ENCODE data around the gene PIGQ.

PIGQ gene

GRCh38 chr16:556474-557173 lies 13.1 kb upstream of the PIGQ start:
- no peak for DNase-seq

DNA sequence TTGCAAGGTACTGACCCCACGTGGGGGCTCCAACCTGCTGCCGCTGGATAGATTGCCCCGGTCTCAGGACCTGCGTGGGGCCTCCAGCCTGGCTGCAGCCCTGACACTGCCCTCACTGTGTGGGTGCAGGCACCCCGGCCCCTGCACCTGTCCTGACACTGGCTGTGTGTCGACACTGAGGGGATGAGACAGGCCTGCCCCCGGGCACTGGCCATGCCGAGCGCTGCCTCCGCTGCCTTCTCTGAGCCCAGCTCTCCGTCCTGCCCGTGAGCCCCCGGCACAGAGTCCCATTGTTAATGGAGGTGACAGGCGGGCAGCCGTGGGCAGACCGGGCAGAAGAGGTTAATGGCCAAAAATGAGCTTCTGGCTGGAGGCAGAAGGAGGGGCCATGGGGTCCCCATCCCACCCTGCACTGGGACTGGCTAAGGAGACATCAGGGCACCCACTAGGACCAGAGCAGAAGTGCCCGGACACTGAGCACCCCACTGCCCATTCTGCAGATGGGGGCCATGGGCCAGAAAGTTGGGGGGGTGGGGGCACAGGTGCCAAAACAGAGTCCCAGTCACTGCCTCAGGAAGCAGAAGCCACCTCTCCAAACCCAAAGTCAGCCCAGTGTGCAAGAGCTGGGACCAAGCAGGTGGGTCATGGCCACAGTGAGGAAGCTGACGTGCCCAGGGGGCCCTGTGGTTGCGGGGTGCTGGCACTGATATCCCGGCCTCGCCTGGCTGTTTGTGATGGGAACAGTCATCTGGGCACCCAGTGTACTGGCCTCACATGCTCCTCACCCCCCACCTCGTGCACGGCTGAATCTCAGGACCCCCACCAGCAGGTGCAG lies 12.1 kb upstream of the PIGQ start:
- no peak for DNase-seq

DNA sequence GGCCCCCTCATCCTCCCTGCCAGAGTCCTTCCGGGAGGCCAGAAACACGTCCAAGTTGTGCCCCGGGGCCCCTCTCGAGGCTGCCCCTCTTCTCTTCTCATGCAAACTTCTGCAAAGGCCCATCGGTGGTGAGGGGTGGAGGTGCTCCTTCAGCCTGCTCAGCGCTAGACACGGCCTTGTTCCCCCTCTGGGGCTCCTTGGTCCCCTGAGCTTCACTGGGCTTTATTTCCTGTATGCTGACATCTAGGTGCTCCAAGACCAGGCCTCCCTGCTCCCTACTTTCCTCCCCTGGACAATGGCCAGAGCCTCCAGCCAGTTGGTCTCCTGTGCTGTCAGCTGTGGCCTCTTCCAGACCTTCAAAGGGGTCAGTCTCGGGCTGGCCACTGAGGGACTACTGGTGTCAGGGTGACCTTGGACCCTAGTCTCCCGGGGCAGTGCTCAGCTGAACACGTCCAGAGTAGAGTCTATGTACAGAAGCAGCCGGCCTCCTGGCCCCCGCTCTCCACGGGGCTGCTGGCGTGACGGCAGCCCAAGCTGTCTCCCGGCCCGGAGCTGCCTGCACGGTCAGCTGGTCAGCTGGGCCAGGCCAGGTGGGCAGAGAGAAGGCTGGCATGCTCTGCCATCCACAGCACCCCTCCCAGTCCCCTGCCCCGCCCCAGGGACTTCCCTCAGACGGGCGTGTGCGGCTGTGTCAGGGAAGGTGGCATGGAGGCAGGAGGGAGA lies 11.3 kb upstream of the PIGQ start:
- no peak for DNase-seq

GRCh38 chr16:559021-559380 lies 10.8 kb upstream of the PIGQ start:
- no peak for DNase-seq

- no peak for DNase-seq
Observed at GRCh38 chr16:559411-560203, 10.2 kb upstream of the PIGQ start.

DNA sequence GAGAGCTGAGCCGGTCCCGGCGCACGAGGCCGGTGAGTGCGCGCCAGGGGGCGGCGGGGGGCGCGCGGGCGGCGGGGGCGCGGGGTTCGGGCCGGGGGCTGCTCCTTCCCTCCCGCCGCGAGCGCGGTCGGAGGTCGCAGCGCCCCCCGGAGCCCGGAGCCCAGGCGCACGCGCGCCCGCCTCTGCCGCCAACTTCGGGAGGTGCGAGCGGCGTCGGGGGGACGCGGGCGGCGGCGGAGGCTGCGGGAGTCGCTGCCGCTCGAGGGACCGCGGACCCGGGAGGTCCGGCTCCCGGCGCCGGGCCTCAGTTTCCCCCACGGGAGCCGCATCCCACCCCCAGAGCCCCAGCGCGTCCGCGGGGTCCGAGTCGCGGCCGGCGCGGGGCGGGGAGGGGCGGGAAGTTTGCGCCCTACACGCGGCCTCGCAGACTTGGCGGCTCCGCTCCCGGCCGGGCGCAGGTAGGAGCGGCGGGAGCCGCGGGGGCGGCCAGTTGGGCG lies 9.5 kb upstream of the PIGQ start, which contains the start of gene PRR35:
Gene PRR35, plus strand, starts transcription at position 191 of the 497 bp plus-strand sequence. CDS start 2,901 bp downstream, outside the sequence.
- DNase-seq = no peak

GRCh38 chr16:560701-561412 lies 8.9 kb upstream of the PIGQ start:
- DNase-seq = no peak

- no peak for DNase-seq
Observed at GRCh38 chr16:561413-561794, 8.4 kb upstream of the PIGQ start.

- DNase-seq = no peak
Observed at GRCh38 chr16:561957-562938, 7.5 kb upstream of the PIGQ start.

DNA sequence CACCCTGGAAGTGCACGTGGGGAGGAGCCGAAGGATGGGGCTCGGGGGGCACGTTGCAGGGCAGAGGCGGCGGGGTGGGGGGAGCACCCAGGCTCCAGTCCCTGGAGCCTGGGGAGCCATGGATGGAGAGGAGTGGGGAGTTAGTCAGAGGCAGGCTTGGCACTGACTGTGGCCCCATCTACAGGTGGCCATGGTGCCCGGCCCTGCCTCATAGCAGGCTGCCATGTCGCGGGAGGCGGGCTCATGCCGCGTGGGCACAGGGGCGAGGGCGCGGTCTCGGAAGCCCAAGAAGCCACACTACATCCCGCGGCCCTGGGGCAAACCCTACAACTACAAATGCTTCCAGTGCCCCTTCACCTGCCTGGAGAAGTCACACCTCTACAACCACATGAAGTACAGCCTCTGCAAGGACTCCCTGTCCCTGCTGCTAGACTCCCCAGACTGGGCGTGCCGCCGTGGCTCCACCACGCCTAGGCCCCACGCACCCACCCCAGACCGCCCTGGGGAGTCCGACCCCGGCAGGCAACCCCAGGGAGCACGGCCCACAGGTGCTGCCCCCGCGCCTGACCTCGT lies 6.6 kb upstream of the PIGQ start:
- DNase-seq = no peak

- no peak for DNase-seq
Observed at GRCh38 chr16:564690-565418, 4.9 kb upstream of the PIGQ start.

DNA sequence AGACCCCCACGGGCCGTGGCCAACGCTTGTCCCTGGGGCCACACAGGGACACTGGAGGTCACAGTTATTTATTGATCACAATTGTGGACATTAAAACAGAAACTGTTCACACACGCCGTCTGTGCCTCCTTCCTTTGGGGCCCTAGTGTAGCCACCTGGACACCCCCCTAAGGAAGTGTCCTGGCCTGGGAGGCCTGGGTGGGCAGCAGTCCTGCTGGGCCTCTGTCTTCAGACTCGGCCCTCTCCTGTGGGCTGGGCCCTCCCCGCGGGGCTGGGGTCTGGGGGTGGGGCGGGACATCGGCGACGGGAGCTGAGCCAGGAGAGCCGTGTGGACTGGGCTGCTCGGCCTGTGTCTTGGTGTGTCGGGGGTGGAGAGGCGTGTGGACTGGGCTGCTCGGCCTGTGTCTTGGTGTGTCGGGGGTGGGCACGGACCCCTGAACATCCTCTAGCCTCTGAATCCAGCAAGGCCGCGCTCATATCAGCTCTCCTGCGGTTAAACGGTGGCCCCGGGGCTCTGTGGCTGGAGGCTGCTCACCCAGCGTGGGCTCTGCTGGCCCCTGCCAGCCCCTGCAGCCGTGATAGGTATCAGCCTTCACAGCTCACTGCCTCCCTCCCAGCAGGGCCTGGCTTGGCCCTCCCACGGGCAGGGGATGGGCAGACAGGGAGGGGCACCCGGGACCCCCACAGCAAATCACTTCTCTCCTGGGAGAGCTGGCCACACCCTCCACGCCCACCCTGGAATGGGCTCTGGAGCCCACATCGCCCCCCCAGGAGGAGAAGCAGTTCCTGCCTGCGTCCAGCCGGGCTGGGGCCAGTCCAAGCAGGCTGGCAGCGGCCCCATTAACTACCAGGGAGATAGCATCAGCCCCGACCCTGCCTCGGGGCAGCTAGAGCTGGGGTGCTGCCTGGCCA lies 4.1 kb upstream of the PIGQ start:
- no peak for DNase-seq

DNA sequence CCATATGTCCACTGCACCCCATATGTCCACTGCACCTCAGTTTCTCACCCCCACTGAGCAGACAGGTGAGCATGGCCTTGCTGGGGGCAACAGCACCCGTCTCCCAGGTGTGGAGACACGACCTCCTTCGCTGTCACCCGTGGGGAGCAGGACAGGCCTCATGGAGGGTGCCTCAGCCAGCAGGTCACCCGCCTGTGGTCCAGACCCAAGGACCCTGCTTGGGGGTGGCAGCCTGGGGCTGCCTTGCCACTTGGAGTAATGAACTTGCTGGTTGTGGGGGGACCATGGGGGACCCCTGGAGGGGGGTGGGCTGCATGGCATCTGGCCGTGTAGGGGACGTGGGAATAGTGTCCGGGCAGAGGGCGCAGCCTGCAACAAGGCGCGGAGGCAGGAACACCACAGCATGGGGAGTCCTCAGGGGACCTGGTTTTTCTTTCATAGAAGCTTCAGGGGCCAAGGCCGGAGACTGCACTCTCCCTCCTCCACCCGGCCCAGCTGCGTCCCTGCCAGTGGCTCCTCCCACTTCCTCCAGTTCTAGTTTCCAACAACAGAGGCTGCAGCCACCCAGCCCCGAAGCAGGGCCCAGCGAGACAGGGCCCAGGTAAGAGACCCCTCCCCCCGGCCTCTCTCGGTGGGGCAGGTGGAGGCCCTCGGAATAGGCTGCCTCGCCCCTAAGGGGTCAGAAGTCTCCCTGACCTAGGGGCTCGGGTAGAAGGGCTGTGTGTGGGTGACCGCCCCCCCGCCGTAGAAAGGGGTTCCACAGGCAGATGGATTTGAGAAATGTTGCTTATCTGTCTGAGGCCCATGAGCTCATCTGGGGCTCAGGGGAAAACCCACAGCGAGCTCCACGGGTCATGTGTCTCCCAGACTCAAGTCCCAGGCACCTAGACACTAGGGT lies 3.0 kb upstream of the PIGQ start, which contains the start of gene NHLRC4:
Gene NHLRC4, plus strand, starts transcription at position 531 of the 898 bp plus-strand sequence. CDS start 1,043 bp downstream, outside the sequence.
- DNase-seq = no peak

DNA sequence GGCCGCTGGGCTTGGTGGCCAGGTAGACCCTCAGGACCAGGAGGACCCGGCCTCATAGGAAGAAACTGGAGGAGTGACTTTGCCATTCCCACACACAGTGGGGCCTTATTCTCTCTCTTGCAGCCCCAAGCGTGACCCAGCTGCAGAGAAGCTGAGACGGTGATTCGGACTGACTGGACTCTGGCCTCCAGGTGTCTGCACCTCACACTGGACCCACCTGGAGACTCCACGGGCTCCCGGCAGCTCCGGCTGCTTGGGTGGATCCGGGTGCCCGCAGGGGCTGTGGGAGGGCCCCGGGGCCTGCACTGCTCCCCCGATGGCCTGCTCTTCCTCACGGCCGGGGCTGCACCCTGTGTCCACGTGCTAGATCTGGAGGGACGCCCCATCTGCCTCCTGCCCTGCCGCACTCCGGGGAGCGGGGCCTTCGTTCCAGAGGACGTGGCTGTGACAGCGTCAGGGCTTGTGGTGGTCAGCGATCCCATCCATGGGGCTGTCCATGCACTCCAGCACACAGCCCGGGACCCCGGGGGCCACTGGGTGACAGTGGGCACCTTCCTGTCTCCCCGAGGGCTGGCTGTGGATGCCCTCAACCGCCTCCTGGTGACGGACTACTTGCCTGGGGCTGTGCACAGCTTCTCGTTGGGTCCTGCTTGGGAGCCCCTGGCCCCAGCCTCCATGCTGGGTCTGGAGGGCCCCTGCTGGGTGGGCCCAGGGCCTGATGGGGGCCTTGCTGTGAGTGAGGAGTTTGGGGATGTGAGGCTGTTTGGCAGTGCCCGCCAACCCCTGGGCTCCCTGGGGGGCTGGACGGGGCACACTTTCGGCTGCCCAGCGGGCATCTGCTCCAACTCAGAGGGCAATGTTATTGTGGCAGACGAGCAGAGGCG lies 2.2 kb upstream of the PIGQ start:
- DNase-seq = no peak

DNA sequence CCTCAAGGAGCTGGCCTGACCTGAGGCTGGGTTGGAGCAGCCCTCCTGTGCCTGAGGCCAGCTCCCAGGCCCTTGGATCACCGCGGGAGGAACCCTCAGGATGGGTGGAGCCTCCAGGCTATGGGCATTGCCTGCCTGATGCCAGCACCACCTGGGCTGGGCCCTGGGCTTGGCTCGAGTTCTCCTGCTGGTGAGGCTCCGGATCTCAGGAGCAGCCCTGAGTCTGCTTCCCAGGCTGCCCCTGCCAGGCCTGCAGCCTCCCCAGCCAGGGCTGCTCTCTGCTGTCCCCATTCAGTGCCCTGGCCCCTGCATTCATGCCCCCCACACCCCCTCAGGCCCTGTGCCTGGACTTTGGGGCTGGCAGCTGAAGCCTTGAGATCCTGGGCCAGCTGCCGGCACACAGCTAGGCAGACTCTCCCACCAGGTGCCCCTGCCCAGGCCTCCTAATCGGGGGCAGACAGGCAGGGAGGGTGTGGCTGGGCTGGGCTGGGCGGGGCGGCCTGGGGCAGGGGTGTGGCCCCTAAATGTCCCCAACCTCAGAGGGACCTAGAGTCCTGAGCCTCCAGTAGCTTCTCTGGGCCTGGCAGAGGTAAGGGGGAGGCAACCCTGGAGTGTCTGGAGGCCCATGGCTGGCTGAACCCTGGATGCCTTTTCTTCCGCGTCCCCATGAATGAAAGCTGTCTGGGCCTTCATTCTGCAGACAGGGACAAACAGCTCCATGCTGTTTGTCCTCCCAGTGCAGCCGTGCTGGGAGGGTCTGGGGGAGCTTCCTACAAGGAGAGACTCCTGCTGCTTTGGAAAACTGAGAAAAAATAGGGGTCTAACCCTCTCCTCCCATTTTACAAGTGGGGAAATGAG lies 1.1 kb upstream of the PIGQ start:
- no peak for DNase-seq
